ENCODE data around the gene ARHGEF26.

ARHGEF26 gene

GRCh38 chr3:154121701-154122551, 736 bp downstream of the ARHGEF26 start:
- Histone ChIP-seq H3K9ac (ENCODE audit: low read length) (no peak overlapping the region), H3K9me3 (ENCODE audit: low read length) (no peaks in the 10 kb centered on the region), H3K36me3 (ENCODE audit: insufficient read depth, low read length) (no peaks in the 10 kb centered on the region), H3K9me2 (ENCODE audit: low read depth, low read length) (no peaks in the 10 kb centered on the region), H3K4me2 (ENCODE audit: low read length) (no peak overlapping the region), H3K4me1 (ENCODE audit: insufficient read depth, low read length, severe bottlenecking) (no peaks in the 10 kb centered on the region), H3F3A (ENCODE audit: insufficient read depth, low read length) (no peaks in the 10 kb centered on the region), H3K4me3 (ENCODE audit: low read depth, low read length, poor library complexity, severe bottlenecking) (no peak overlapping the region), H3K79me2 (ENCODE audit: insufficient read depth, low read length) (no peaks in the 10 kb centered on the region), H4K20me1 (ENCODE audit: insufficient read depth, low read length) (no peaks in the 10 kb centered on the region), H2AFZ (ENCODE audit: low read length) (no peak overlapping the region), H3K27ac (ENCODE audit: low read depth, low read length, poor library complexity, severe bottlenecking) (no peak overlapping the region), H3K27me3 (ENCODE audit: insufficient read depth, low read length) (no peaks in the 10 kb centered on the region)
- no peak for TF ChIP-seq CTCF (IDR thresholded peaks at IDR 0.05; ENCODE audit: low read length)
- no peak for TF ChIP-seq EZH2 (IDR thresholded peaks at IDR 0.05; ENCODE audit: borderline replicate concordance, low read length)

GRCh38 chr3:154122552-154122911, 1.3 kb downstream of the ARHGEF26 start:
- no peak overlapping the region for H3K4me3 ChIP-seq (ENCODE audit: low read depth, low read length, poor library complexity, severe bottlenecking)

GRCh38 chr3:154122912-154123559, 1.8 kb downstream of the ARHGEF26 start:
- Histone ChIP-seq H3K9ac (ENCODE audit: low read length) (no peak overlapping the region), H3K9me3 (ENCODE audit: low read length) (no peaks in the 10 kb centered on the region), H3K27me3 (ENCODE audit: insufficient read depth, low read length) (no peaks in the 10 kb centered on the region), H4K20me1 (ENCODE audit: insufficient read depth, low read length) (no peaks in the 10 kb centered on the region), H3K4me3 (ENCODE audit: low read depth, low read length, poor library complexity, severe bottlenecking) (no peak overlapping the region), H3K79me2 (ENCODE audit: insufficient read depth, low read length) (no peaks in the 10 kb centered on the region), H3K9me2 (ENCODE audit: low read depth, low read length) (no peaks in the 10 kb centered on the region), H3K27ac (ENCODE audit: low read depth, low read length, poor library complexity, severe bottlenecking) (no peak overlapping the region), H2AFZ (ENCODE audit: low read length) (no peak overlapping the region), H3F3A (ENCODE audit: insufficient read depth, low read length) (no peaks in the 10 kb centered on the region), H3K4me1 (ENCODE audit: insufficient read depth, low read length, severe bottlenecking) (no peaks in the 10 kb centered on the region), H3K36me3 (ENCODE audit: insufficient read depth, low read length) (no peaks in the 10 kb centered on the region), H3K4me2 (ENCODE audit: low read length) (no peak overlapping the region)
- TF ChIP-seq EZH2 (IDR thresholded peaks at IDR 0.05; ENCODE audit: borderline replicate concordance, low read length): no peak
- TF ChIP-seq CTCF (IDR thresholded peaks at IDR 0.05; ENCODE audit: low read length): no peak

More at GRCh38 chr3:154122552-154122911, 1.3 kb downstream of the ARHGEF26 start:
- Histone ChIP-seq H2AFZ (ENCODE audit: low read length) (no peak overlapping the region), H3K4me1 (ENCODE audit: insufficient read depth, low read length, severe bottlenecking) (no peaks in the 10 kb centered on the region), H3K4me2 (ENCODE audit: low read length) (no peak overlapping the region), H3F3A (ENCODE audit: insufficient read depth, low read length) (no peaks in the 10 kb centered on the region), H3K27ac (ENCODE audit: low read depth, low read length, poor library complexity, severe bottlenecking) (no peak overlapping the region), H3K9me2 (ENCODE audit: low read depth, low read length) (no peaks in the 10 kb centered on the region), H3K9me3 (ENCODE audit: low read length) (no peaks in the 10 kb centered on the region), H3K9ac (ENCODE audit: low read length) (no peak overlapping the region), H3K36me3 (ENCODE audit: insufficient read depth, low read length) (no peaks in the 10 kb centered on the region), H3K79me2 (ENCODE audit: insufficient read depth, low read length) (no peaks in the 10 kb centered on the region), H3K27me3 (ENCODE audit: insufficient read depth, low read length) (no peaks in the 10 kb centered on the region), H4K20me1 (ENCODE audit: insufficient read depth, low read length) (no peaks in the 10 kb centered on the region)
- TF ChIP-seq CTCF (IDR thresholded peaks at IDR 0.05; ENCODE audit: low read length): no peak
- TF ChIP-seq EZH2 (IDR thresholded peaks at IDR 0.05; ENCODE audit: borderline replicate concordance, low read length): no peak

Measured in OCI-LY1 (cell line).